SK-N-SH (cell line): ENCODE measurements around the gene FCSK. TPM values are rescaled to one million over a fixed set of nuclear protein-coding genes. Genes with fewer than 3 reads are reported as not detected.

ENCODE experiments used
- CTCF ChIA-PET: fragments of 300-600, 350-600 bp; formaldehyde crosslinking; extraction: SDS; loops from one replicate; lab custom pipeline; 2021; lab: Yijun Ruan, JAX
- POLR2A ChIA-PET: fragments of 350-600 bp; sonication (Branson Sonifier 250); formaldehyde crosslinking; extraction: SDS; loops from one replicate; lab custom pipeline; 2020; ENCODE audit warnings: antibody characterized with exemption, inconsistent platforms; lab: Yijun Ruan, JAX
- DNase-seq: peaks from one replicate; pipeline ENCODE4 v3.0.0; 2012
- H2AFZ ChIP-seq: fragments of 200-600 bp; sonication (generic); 2 replicates; pipeline ENCODE4 v1.8.1; 2016; ENCODE audit warnings: antibody characterized with exemption, mild to moderate bottlenecking, low read depth
- H3F3A ChIP-seq: fragments of 200-600 bp; sonication (generic); replicated peaks from 2 replicates; pipeline ENCODE3; 2016; ENCODE audit warnings: antibody characterized with exemption, mild to moderate bottlenecking; ENCODE audit not compliant: insufficient read depth
- H3K27ac ChIP-seq, 2 experiments: fragments of 200-500 bp in 1 of 2; fragments of 200-600 bp in 1 of 2; sonication (Bioruptor generic) in 1 of 2; sonication (generic), shearing (Covaris generic) in 1 of 2; 2 replicates each; pipeline versions ENCODE4 v1.5.1 to v1.6.1; 2014 to 2016; ENCODE audit warnings: low read depth in 2 of 2, inconsistent platforms in 1 of 2, low read length in 1 of 2, mild to moderate bottlenecking in 1 of 2, mixed read lengths in 1 of 2
- H3K27me3 ChIP-seq: fragments of 200-600 bp; sonication (generic), shearing (Covaris generic); 2 replicates; pipeline ENCODE4 v1.6.1; 2016; ENCODE audit warnings: mixed run types; ENCODE audit not compliant: insufficient read depth
- H3K36me3 ChIP-seq, 2 experiments: fragments of 200-500 bp in 1 of 2; fragments of 200-600 bp in 1 of 2; sonication (Bioruptor generic) in 1 of 2; sonication (generic) in 1 of 2; replicated peaks in 1 of 2; 2 replicates each; pipeline versions ENCODE3 to v1.5.1; 2014 to 2016; ENCODE audit warnings: low read length in 1 of 2, mild to moderate bottlenecking in 1 of 2; ENCODE audit not compliant: insufficient read depth in 2 of 2, control insufficient read depth in 1 of 2
- H3K4me1 ChIP-seq, 2 experiments: fragments of 200-500 bp in 1 of 2; fragments of 200-600 bp in 1 of 2; sonication (Bioruptor generic) in 1 of 2; sonication (generic), shearing (Covaris generic) in 1 of 2; 2 replicates each; pipeline versions ENCODE4 v1.5.1 to v1.6.1; 2014 to 2016; ENCODE audit warnings: low read depth in 1 of 2, low read length in 1 of 2, mixed run types in 1 of 2; ENCODE audit not compliant: insufficient read depth in 2 of 2, control insufficient read depth in 1 of 2
- H3K4me2 ChIP-seq: fragments of 200-600 bp; sonication (generic), shearing (Covaris generic); 2 replicates; pipeline ENCODE4 v1.6.1; 2017; ENCODE audit warnings: mixed run types
- H3K4me3 ChIP-seq, 2 experiments: fragments of 200-500 bp in 1 of 2; fragments of 200-600 bp in 1 of 2; sonication (Bioruptor generic) in 1 of 2; sonication (generic), shearing (Covaris generic) in 1 of 2; 2 replicates each; pipeline versions ENCODE4 v1.5.1 to v1.8.1; 2014 to 2016; ENCODE audit warnings: low read depth in 2 of 2, inconsistent platforms in 1 of 2, low read length in 1 of 2, mild to moderate bottlenecking in 1 of 2, mixed read lengths in 1 of 2, moderate library complexity in 1 of 2
- H3K79me2 ChIP-seq: fragments of 200-600 bp; sonication (generic); 2 replicates; pipeline ENCODE4 v1.8.1; 2017; ENCODE audit warnings: mild to moderate bottlenecking; ENCODE audit not compliant: insufficient read depth
- H3K9ac ChIP-seq: fragments of 200-600 bp; sonication (generic); 2 replicates; pipeline ENCODE4 v1.6.1; 2017; ENCODE audit warnings: mixed run types
- H3K9me2 ChIP-seq: fragments of 200-600 bp; sonication (generic); 2 replicates; pipeline ENCODE4 v1.6.1; 2017; ENCODE audit warnings: mixed run types
- H3K9me3 ChIP-seq: fragments of 200-600 bp; sonication (generic); 2 replicates; pipeline ENCODE4 v1.6.1; 2017; ENCODE audit warnings: mixed run types, mild to moderate bottlenecking, moderate library complexity
- H4K20me1 ChIP-seq: fragments of 200-600 bp; sonication (generic); 2 replicates; pipeline ENCODE4 v1.6.1; 2017; ENCODE audit warnings: mild to moderate bottlenecking, mixed run types; ENCODE audit not compliant: insufficient read depth
- ELF1 ChIP-seq: IDR thresholded peaks from 2 replicates; pipeline ENCODE4 v1.4.0; 2012
- EP300 ChIP-seq, 2 experiments: IDR thresholded peaks; 2 replicates each; pipeline versions ENCODE4 v1.4.0 to v1.6.1; 2012; ENCODE audit warnings: borderline replicate concordance in 1 of 2, low read depth in 1 of 2, low read length in 1 of 2
- FOSL2 ChIP-seq: IDR thresholded peaks from 2 replicates; pipeline ENCODE4 v1.4.0; 2012; ENCODE audit warnings: low read depth, mild to moderate bottlenecking, moderate library complexity, borderline replicate concordance
- GABPA ChIP-seq: IDR thresholded peaks from 2 replicates; pipeline ENCODE4 v1.4.0; 2012; ENCODE audit warnings: low read depth, mild to moderate bottlenecking
- GATA2 ChIP-seq: sonication (generic); formaldehyde crosslinking; IDR thresholded peaks from 2 replicates; pipeline ENCODE4 v1.5.0; 2020; ENCODE audit warnings: mild to moderate bottlenecking, missing genetic modification reagents
- IRF3 ChIP-seq: fragments of 150-350 bp; IDR thresholded peaks from 2 replicates; pipeline ENCODE4 v1.6.1; 2016; ENCODE audit warnings: mild to moderate bottlenecking, low read depth, low read length
- JUND ChIP-seq: IDR thresholded peaks from 2 replicates; pipeline ENCODE4 v1.4.0; 2012
- NRF1 ChIP-seq: IDR thresholded peaks from 2 replicates; pipeline ENCODE4 v1.6.1; 2012; ENCODE audit warnings: low read depth, mild to moderate bottlenecking, low read length
- PBX3 ChIP-seq: IDR thresholded peaks from 2 replicates; pipeline ENCODE4; 2012
- POLR2AphosphoS5 ChIP-seq: IDR thresholded peaks from 2 replicates; pipeline ENCODE4 v1.6.1; 2012; ENCODE audit warnings: low read depth, low read length
- RCOR1 ChIP-seq: fragments of 150-350 bp; IDR thresholded peaks from 2 replicates; pipeline ENCODE4 v1.6.1; 2017; ENCODE audit warnings: antibody characterized with exemption, low read length
- RXRA ChIP-seq: IDR thresholded peaks from 2 replicates; pipeline ENCODE4 v1.4.0; 2012; ENCODE audit warnings: low read depth, mild to moderate bottlenecking, borderline replicate concordance
- SIN3A ChIP-seq: IDR thresholded peaks from 2 replicates; pipeline ENCODE4 v1.6.1; 2012; ENCODE audit warnings: low read depth, mild to moderate bottlenecking, low read length, moderate library complexity, borderline replicate concordance
- SMC3 ChIP-seq: IDR thresholded peaks from 2 replicates; pipeline ENCODE4 v1.6.1; 2012; ENCODE audit warnings: low read depth, low read length, improper control_type of control experiment
- TEAD4 ChIP-seq: IDR thresholded peaks from 2 replicates; pipeline ENCODE4 v1.4.0; 2012; ENCODE audit warnings: mild to moderate bottlenecking, borderline replicate concordance; ENCODE audit not compliant: insufficient read depth
- USF1 ChIP-seq: IDR thresholded peaks from 2 replicates; pipeline ENCODE4 v1.4.0; 2012; ENCODE audit warnings: low read depth, borderline replicate concordance
- YY1 ChIP-seq: IDR thresholded peaks from 2 replicates; pipeline ENCODE4 v1.4.0; 2012; ENCODE audit warnings: low read depth, mild to moderate bottlenecking
- WGBS: methylation state at CpG from one replicate; pipeline ENCODE4 v1.1.6; 2017; ENCODE audit warnings: low lambda C conversion rate; 5-methylcytosine and 5-hydroxymethylcytosine counted together
- polyA plus RNA-seq, 3 experiments: library from polyadenylated mRNA; depleted of rRNA; stranded (reverse); fragments of >200 nt; gene quantifications; 2 replicates each; pipeline ENCODE4 v1.2.3, GENCODE V29; 2012

FCSK gene
- polyA plus RNA-seq, 1 of the 3 experiments (the other 2 are of a cell fraction) = 9.7 TPM

- Histone ChIP-seq H3F3A (peaks cover 18% of the 10 kb centered on the region), H3K4me3 (no peak overlapping the region)
These were observed 14.2 kb upstream of the FCSK start for GRCh38 chr16:70440009-70440692.

More at GRCh38 chr16:70440009-70440692, 14.2 kb upstream of the FCSK start:
- H3K9me3 ChIP-seq = no peaks in the 10 kb centered on the region
- no peak for DNase-seq
- peaks cover 0 to 1% of the 10 kb centered on the region in 2 experiments for H3K36me3 ChIP-seq
- peaks cover 14% of the 10 kb centered on the region for H4K20me1 ChIP-seq
- peak overlapping the region in 1 of 2 experiments; percentile 90; a peak in 2 of 4 replicates for H3K27ac ChIP-seq
- H3K9ac ChIP-seq = no peak overlapping the region
- 72% methylated on average over 10 of the region's 11 CpGs for WGBS
- ChIA-PET POLR2A (interaction anchor here (0.8 to 3.0 kb wide), 3 partner anchors 9 to 60 kb away, joined by 3 to 22 read pairs (median 5); partner anchors contain the start of gene FCSK), CTCF (interaction anchor here (0.7 to 2.6 kb wide), 4 partner anchors 14 to 60 kb away, joined by 3 to 14 read pairs (median 4); partner anchors contain the start of gene FCSK)
- H2AFZ ChIP-seq = peak overlapping the region; percentile 80; the same call in 1 of the 2 replicates
- peak overlapping the region; percentile 76; the same call in 1 of the 2 replicates for H3K4me2 ChIP-seq
- peaks cover 34% of the 10 kb centered on the region for H3K79me2 ChIP-seq
- TF ChIP-seq SMC3 (no peak), POLR2AphosphoS5 (no peak), RCOR1 (no peak), GABPA (no peak), JUND (no peak), IRF3 (no peak), USF1 (no peak), FOSL2 (no peak), EP300 (IDR thresholded peaks at IDR 0.05; ENCODE audit: borderline replicate concordance in 1 of 2, low read depth in 1 of 2, low read length in 1 of 2) (no peak), GATA2 (CRISPR knock-in tag) (no peak), YY1 (no peak), PBX3 (no peak), SIN3A (no peak), TEAD4 (no peak), NRF1 (no peak), ELF1 (no peak), RXRA (no peak)
- H3K9me2 ChIP-seq = no peaks in the 10 kb centered on the region
- peaks cover 9 to 22% of the 10 kb centered on the region in 2 experiments; a peak in 3 of 4 replicates for H3K4me1 ChIP-seq
- H3K27me3 ChIP-seq = no peaks in the 10 kb centered on the region
